HCT116 (cell line): ENCODE data around the gene MEIS2.
A peak's percentile ranks its signal among the peaks of the same experiment; 100 is the strongest.

Experiments
- ATF3 ChIP-seq: IDR thresholded peaks from 2 replicates; pipeline ENCODE4 v1.6.1; 2012
- CEBPB ChIP-seq: IDR thresholded peaks from 2 replicates; pipeline ENCODE4 v1.6.1; 2012; ENCODE audit warnings: low read depth
- CTCF ChIP-seq, 3 experiments: fragments of 200-600 bp in 1 of 3; sonication (generic) in 1 of 3; IDR thresholded peaks in 2 of 3; conservative IDR thresholded peaks in 1 of 3; 2 replicates each; pipeline ENCODE4 v1.5.1; 2012 to 2017; ENCODE audit warnings: low read depth in 2 of 3, low read length in 2 of 3, antibody characterized with exemption in 1 of 3, borderline replicate concordance in 1 of 3, control low read depth in 1 of 3, mild to moderate bottlenecking in 1 of 3, mixed read lengths in 1 of 3, mixed run types in 1 of 3, moderate library complexity in 1 of 3; ENCODE audit not compliant: insufficient read depth in 1 of 3
- EZH2 ChIP-seq: fragments of 200-600 bp; sonication (generic); IDR thresholded peaks from 2 replicates; pipeline ENCODE4 v1.6.1; 2017; ENCODE audit warnings: antibody characterized with exemption, mixed run types
- EZH2phosphoT487 ChIP-seq: fragments of 200-600 bp; IDR thresholded peaks from 2 replicates; pipeline ENCODE4 v1.6.1; 2018; ENCODE audit warnings: antibody characterized with exemption, borderline replicate concordance
- FOSL1 ChIP-seq: IDR thresholded peaks from 2 replicates; pipeline ENCODE4 v1.6.1; 2012; ENCODE audit warnings: low read depth
- JUND ChIP-seq: IDR thresholded peaks from 2 replicates; pipeline ENCODE4 v1.6.1; 2012
- POLR2A ChIP-seq: IDR thresholded peaks from 2 replicates; pipeline ENCODE4 v1.7.0; 2011; ENCODE audit warnings: borderline replicate concordance; ENCODE audit not compliant: insufficient read depth, insufficient read length; ENCODE audit errors: extremely low read depth
- POLR2AphosphoS5 ChIP-seq: IDR thresholded peaks from 2 replicates; pipeline ENCODE4 v1.6.1; 2011; ENCODE audit warnings: mild to moderate bottlenecking, low read depth, low read length, moderate library complexity
- RAD21 ChIP-seq: IDR thresholded peaks from 2 replicates; pipeline ENCODE4 v1.6.1; 2012; ENCODE audit warnings: low read depth, mild to moderate bottlenecking
- YY1 ChIP-seq: IDR thresholded peaks from 2 replicates; pipeline ENCODE4 v1.6.1; 2011; ENCODE audit warnings: low read length, low read depth, moderate library complexity, mild to moderate bottlenecking; ENCODE audit not compliant: insufficient replicate concordance; ENCODE audit errors: extremely low read depth
- ZNF274 ChIP-seq: fragments of 200-500 bp; sonication (Bioruptor generic); IDR thresholded peaks from 2 replicates; pipeline ENCODE4 v1.6.1; 2014; ENCODE audit warnings: mild to moderate bottlenecking, low read depth, low read length, inconsistent platforms
- TF ChIP-seq, protein P1 (sequence below): IDR thresholded peaks from 2 replicates; pipeline ENCODE4 v1.6.1; 2012; ENCODE audit warnings: low read depth

DNA sequence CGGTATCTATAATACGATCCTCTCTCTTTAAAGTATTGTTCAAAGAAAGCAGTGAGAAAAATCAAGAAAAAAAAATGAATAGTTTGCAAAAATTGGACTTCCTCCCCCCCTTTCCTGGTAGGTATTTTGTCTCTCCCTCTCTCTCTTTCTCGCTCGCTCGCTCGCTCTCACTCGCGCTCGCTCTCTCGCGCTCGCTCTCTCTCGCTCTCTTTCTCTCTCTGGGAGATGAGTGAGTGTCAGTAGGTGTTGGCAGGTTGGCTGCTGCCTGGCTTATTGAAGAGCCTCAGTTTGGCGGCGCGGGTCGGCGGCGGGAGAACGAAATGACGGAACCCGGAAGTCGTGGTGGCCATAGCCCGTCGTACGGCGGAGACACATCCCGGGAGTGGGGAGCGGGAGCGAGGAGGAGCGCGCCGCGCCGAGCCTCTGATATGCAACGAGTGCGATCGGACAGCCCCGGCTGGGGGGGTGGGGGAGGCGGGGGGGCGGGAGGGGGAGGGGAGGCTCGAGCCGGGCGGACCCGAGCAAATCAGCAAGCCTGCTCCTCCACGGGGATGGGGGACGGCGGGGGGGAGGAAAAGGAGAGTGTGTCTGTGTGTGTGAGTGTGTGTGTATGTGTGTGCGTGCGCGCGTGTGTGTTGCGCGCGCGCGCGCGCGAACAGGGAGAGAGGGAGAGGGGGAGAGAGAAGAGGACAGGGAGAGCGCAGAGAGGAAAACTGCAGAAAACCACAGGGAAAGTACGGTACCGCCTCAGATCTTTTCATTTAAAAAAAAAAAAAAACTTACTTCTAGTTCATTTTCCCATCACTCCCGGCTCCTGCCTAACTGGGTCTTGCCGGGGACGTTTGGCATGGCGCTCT lies at the start of gene MEIS2:
- TF ChIP-seq POLR2A (peak; percentile 34), CTCF (IDR thresholded peaks at IDR 0.05 in 2 of 3, conservative IDR thresholded peaks at IDR 0.05 in 1 of 3; ENCODE audit: borderline replicate concordance in 1 of 3, insufficient read depth in 1 of 3, low read depth in 2 of 3, low read length in 2 of 3) (no peak), POLR2AphosphoS5 (peak; percentile 23; the same call in 1 of the 2 replicates), ZNF274 (no peak), EZH2 (no peak), YY1 (no peak), RAD21 (no peak), ATF3 (no peak), EZH2phosphoT487 (no peak), FOSL1 (no peak), CEBPB (no peak), JUND (no peak)
- TF ChIP-seq, protein P1, sequence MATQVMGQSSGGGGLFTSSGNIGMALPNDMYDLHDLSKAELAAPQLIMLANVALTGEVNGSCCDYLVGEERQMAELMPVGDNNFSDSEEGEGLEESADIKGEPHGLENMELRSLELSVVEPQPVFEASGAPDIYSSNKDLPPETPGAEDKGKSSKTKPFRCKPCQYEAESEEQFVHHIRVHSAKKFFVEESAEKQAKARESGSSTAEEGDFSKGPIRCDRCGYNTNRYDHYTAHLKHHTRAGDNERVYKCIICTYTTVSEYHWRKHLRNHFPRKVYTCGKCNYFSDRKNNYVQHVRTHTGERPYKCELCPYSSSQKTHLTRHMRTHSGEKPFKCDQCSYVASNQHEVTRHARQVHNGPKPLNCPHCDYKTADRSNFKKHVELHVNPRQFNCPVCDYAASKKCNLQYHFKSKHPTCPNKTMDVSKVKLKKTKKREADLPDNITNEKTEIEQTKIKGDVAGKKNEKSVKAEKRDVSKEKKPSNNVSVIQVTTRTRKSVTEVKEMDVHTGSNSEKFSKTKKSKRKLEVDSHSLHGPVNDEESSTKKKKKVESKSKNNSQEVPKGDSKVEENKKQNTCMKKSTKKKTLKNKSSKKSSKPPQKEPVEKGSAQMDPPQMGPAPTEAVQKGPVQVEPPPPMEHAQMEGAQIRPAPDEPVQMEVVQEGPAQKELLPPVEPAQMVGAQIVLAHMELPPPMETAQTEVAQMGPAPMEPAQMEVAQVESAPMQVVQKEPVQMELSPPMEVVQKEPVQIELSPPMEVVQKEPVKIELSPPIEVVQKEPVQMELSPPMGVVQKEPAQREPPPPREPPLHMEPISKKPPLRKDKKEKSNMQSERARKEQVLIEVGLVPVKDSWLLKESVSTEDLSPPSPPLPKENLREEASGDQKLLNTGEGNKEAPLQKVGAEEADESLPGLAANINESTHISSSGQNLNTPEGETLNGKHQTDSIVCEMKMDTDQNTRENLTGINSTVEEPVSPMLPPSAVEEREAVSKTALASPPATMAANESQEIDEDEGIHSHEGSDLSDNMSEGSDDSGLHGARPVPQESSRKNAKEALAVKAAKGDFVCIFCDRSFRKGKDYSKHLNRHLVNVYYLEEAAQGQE = no peak
